Stimulated activated CD4-positive, alpha-beta T cell treated with anti-CD3 and anti-CD28 coated beads, Interleukin-1b, Interleukin-23, amount 100 ng/mL, for 24 hours (primary cell): ENCODE data around the gene CLHC1.

ENCODE experiments used
- DNase-seq, 4 experiments: peaks; one replicate each; pipeline ENCODE4 v3.0.0-alpha.2; 2020; ENCODE audit warnings: low read depth in 4 of 4, low spot score in 1 of 4

CLHC1 gene

GRCh38 chr2:55169915-55170314 lies 62.2 kb downstream of the CLHC1 start:
- no peak for DNase-seq

GRCh38 chr2:55169359-55169758 lies 62.7 kb downstream of the CLHC1 start:
- DNase-seq: no peak

GRCh38 chr2:55168221-55169154 lies 63.6 kb downstream of the CLHC1 start:
- DNase-seq: peak in 2 of 4 experiments; percentile 2 to 4

- DNase-seq: no peak
Measured at GRCh38 chr2:55165626-55166025, 66.5 kb downstream of the CLHC1 start.

- no peak for DNase-seq
Measured at GRCh38 chr2:55164534-55165480, 67.3 kb downstream of the CLHC1 start.

- DNase-seq: no peak
Measured at GRCh38 chr2:55163941-55164390, 68.1 kb downstream of the CLHC1 start.

GRCh38 chr2:55163274-55163721 lies 68.8 kb downstream of the CLHC1 start:
- no peak for DNase-seq

GRCh38 chr2:55162284-55163006 lies 69.6 kb downstream of the CLHC1 start:
- no peak for DNase-seq

GRCh38 chr2:55161295-55162210 lies 70.5 kb downstream of the CLHC1 start:
- DNase-seq: no peak

- DNase-seq: no peak
Measured at GRCh38 chr2:55160422-55160821, 71.7 kb downstream of the CLHC1 start.

- DNase-seq: no peak
Measured at GRCh38 chr2:55159752-55160151, 72.3 kb downstream of the CLHC1 start.

- DNase-seq: no peak
Measured at GRCh38 chr2:55159037-55159651, 72.9 kb downstream of the CLHC1 start.

- DNase-seq: no peak
Measured at GRCh38 chr2:55158111-55158814, 73.8 kb downstream of the CLHC1 start.

GRCh38 chr2:55157474-55157884 lies 74.6 kb downstream of the CLHC1 start:
- DNase-seq: no peak

GRCh38 chr2:55156984-55157383 lies 75.1 kb downstream of the CLHC1 start:
- DNase-seq: no peak

GRCh38 chr2:55156326-55156725 lies 75.8 kb downstream of the CLHC1 start:
- DNase-seq: no peak

GRCh38 chr2:55155764-55156281 lies 76.3 kb downstream of the CLHC1 start:
- no peak for DNase-seq

GRCh38 chr2:55155206-55155605 lies 76.9 kb downstream of the CLHC1 start:
- no peak for DNase-seq
